ENCODE results near the gene TUBG2.

TUBG2 gene

GRCh38 chr17:42647778-42648177 lies 11.3 kb upstream of the TUBG2 start:
- no peak for TF ChIP-seq TAF1 (IDR thresholded peaks at IDR 0.05; ENCODE audit: borderline replicate concordance, insufficient read depth, low read length)
- TF ChIP-seq REST (IDR thresholded peaks at IDR 0.05; ENCODE audit: insufficient read depth in 1 of 2, low read depth in 2 of 2, low read length in 2 of 2) = no peak
- no peak for TF ChIP-seq POLR2AphosphoS5 (IDR thresholded peaks at IDR 0.05; ENCODE audit: low read depth, low read length)
- TF ChIP-seq FOXP2 (optimal IDR thresholded peaks at IDR 0.05; ENCODE audit: borderline replicate concordance, extremely low read depth, extremely low read length, insufficient read depth) = no peak
- TF ChIP-seq SIN3A (IDR thresholded peaks at IDR 0.05; ENCODE audit: borderline replicate concordance, insufficient read depth, low read length) = no peak

- no peak for TF ChIP-seq TAF1 (IDR thresholded peaks at IDR 0.05; ENCODE audit: borderline replicate concordance, insufficient read depth, low read length)
- TF ChIP-seq FOXP2 (optimal IDR thresholded peaks at IDR 0.05; ENCODE audit: borderline replicate concordance, extremely low read depth, extremely low read length, insufficient read depth) = no peak
- TF ChIP-seq REST (IDR thresholded peaks at IDR 0.05; ENCODE audit: insufficient read depth in 1 of 2, low read depth in 2 of 2, low read length in 2 of 2) = no peak
- TF ChIP-seq SIN3A (IDR thresholded peaks at IDR 0.05; ENCODE audit: borderline replicate concordance, insufficient read depth, low read length) = no peak
- no peak for TF ChIP-seq POLR2AphosphoS5 (IDR thresholded peaks at IDR 0.05; ENCODE audit: low read depth, low read length)
Observed at GRCh38 chr17:42651392-42651791, 7.7 kb upstream of the TUBG2 start.

- TF ChIP-seq FOXP2 (optimal IDR thresholded peaks at IDR 0.05; ENCODE audit: borderline replicate concordance, extremely low read depth, extremely low read length, insufficient read depth) (no peak), SIN3A (IDR thresholded peaks at IDR 0.05; ENCODE audit: borderline replicate concordance, insufficient read depth, low read length) (no peak), TAF1 (IDR thresholded peaks at IDR 0.05; ENCODE audit: borderline replicate concordance, insufficient read depth, low read length) (0 out of 2 replicates have a peak, but pooled peaks have one; percentile 53), REST (IDR thresholded peaks at IDR 0.05; ENCODE audit: insufficient read depth in 1 of 2, low read depth in 2 of 2, low read length in 2 of 2) (peak in 1 of 2 experiments; percentile 51; a peak in 1 of 4 replicates), POLR2AphosphoS5 (IDR thresholded peaks at IDR 0.05; ENCODE audit: low read depth, low read length) (peak; percentile 26; the same call in 1 of the 2 replicates)
Observed at GRCh38 chr17:42653179-42654124, 5.6 kb upstream of the TUBG2 start.

- TF ChIP-seq TAF1 (IDR thresholded peaks at IDR 0.05; ENCODE audit: borderline replicate concordance, insufficient read depth, low read length) = no peak
- no peak for TF ChIP-seq FOXP2 (optimal IDR thresholded peaks at IDR 0.05; ENCODE audit: borderline replicate concordance, extremely low read depth, extremely low read length, insufficient read depth)
- no peak for TF ChIP-seq REST (IDR thresholded peaks at IDR 0.05; ENCODE audit: insufficient read depth in 1 of 2, low read depth in 2 of 2, low read length in 2 of 2)
- no peak for TF ChIP-seq POLR2AphosphoS5 (IDR thresholded peaks at IDR 0.05; ENCODE audit: low read depth, low read length)
- no peak for TF ChIP-seq SIN3A (IDR thresholded peaks at IDR 0.05; ENCODE audit: borderline replicate concordance, insufficient read depth, low read length)
Observed at GRCh38 chr17:42655528-42655927, 3.6 kb upstream of the TUBG2 start.

Measured in PFSK-1 (cell line).